Measurements from ENCODE around the gene EDN2.

EDN2 gene

GRCh38 chr1:41498804-41499203, 14.3 kb upstream of the EDN2 start:
- no peak for DNase-seq (ENCODE audit: low read depth in 2 of 2)

- DNase-seq (ENCODE audit: low read depth in 2 of 2), result no peak
Measured at GRCh38 chr1:41498391-41498790, 13.9 kb upstream of the EDN2 start.

GRCh38 chr1:41497461-41498030, 13.1 kb upstream of the EDN2 start:
- DNase-seq (ENCODE audit: low read depth in 2 of 2), result no peak

- DNase-seq (ENCODE audit: low read depth in 2 of 2), result no peak
Measured at GRCh38 chr1:41497056-41497440, 12.6 kb upstream of the EDN2 start.

GRCh38 chr1:41496080-41497055, 11.9 kb upstream of the EDN2 start:
- DNase-seq (ENCODE audit: low read depth in 2 of 2), result no peak

- DNase-seq (ENCODE audit: low read depth in 2 of 2), result no peak
Measured at GRCh38 chr1:41495210-41495948, 10.9 kb upstream of the EDN2 start.

- DNase-seq (ENCODE audit: low read depth in 2 of 2), result no peak
Measured at GRCh38 chr1:41494351-41495209, 10.1 kb upstream of the EDN2 start.

GRCh38 chr1:41493626-41494350, 9.3 kb upstream of the EDN2 start:
- DNase-seq (ENCODE audit: low read depth in 2 of 2), result no peak

- DNase-seq (ENCODE audit: low read depth in 2 of 2), result no peak
Measured at GRCh38 chr1:41493117-41493536, 8.6 kb upstream of the EDN2 start.

- no peak for DNase-seq (ENCODE audit: low read depth in 2 of 2)
Measured at GRCh38 chr1:41492341-41492848, 7.9 kb upstream of the EDN2 start.

GRCh38 chr1:41490911-41491310, 6.4 kb upstream of the EDN2 start:
- no peak for DNase-seq (ENCODE audit: low read depth in 2 of 2)

GRCh38 chr1:41489561-41489960, 5.1 kb upstream of the EDN2 start:
- DNase-seq (ENCODE audit: low read depth in 2 of 2), result no peak

GRCh38 chr1:41488040-41488951, 3.8 kb upstream of the EDN2 start:
- no peak for DNase-seq (ENCODE audit: low read depth in 2 of 2)

GRCh38 chr1:41487126-41488039, 2.9 kb upstream of the EDN2 start:
- DNase-seq (ENCODE audit: low read depth in 2 of 2), result no peak

- DNase-seq (ENCODE audit: low read depth in 2 of 2), result no peak
Measured at GRCh38 chr1:41486371-41487125, 2.1 kb upstream of the EDN2 start.

- DNase-seq (ENCODE audit: low read depth in 2 of 2), result no peak
Measured at GRCh38 chr1:41486053-41486370, 1.5 kb upstream of the EDN2 start.

GRCh38 chr1:41485605-41486004, 1.1 kb upstream of the EDN2 start:
- no peak for DNase-seq (ENCODE audit: low read depth in 2 of 2)

GRCh38 chr1:41483960-41484401, 502 bp downstream of the EDN2 start:
- no peak for DNase-seq (ENCODE audit: low read depth in 2 of 2)
